GM21367 (cell line): Measurements from ENCODE around the gene ROPN1L.
A peak's percentile ranks its signal among the peaks of the same experiment; 100 is the strongest.

Experiments used
- ATAC-seq: cut with Tn5 transposase; IDR thresholded peaks from one replicate; pipeline ENCODE4 v1.9.1; 2021; ENCODE audit not compliant: unreplicated experiment

Gene ROPN1L

DNA sequence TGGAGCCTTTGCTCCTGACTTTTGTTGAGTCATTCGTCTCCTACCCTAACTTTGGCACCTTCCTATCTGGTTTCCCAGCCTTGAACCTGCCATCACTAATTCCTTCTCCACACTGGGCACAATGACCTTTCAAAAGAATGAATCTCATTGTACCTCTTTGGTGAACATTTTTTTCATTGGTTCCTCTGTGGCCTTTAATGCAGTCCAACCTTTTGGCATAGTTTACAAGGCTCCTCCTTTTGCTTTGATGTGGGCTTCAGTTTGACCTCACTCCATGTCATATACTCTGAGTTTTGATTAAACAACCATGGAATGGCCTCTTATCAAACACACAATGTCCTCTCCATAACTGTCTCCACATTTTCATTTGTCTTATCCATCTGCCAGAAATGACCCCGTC is 14.5 kb upstream of the ROPN1L start:
- ATAC-seq: no peak

GRCh38 chr5:10427978-10428377 is 13.7 kb upstream of the ROPN1L start:
- ATAC-seq: no peak

GRCh38 chr5:10431415-10431814 is 10.3 kb upstream of the ROPN1L start:
- ATAC-seq: no peak

DNA sequence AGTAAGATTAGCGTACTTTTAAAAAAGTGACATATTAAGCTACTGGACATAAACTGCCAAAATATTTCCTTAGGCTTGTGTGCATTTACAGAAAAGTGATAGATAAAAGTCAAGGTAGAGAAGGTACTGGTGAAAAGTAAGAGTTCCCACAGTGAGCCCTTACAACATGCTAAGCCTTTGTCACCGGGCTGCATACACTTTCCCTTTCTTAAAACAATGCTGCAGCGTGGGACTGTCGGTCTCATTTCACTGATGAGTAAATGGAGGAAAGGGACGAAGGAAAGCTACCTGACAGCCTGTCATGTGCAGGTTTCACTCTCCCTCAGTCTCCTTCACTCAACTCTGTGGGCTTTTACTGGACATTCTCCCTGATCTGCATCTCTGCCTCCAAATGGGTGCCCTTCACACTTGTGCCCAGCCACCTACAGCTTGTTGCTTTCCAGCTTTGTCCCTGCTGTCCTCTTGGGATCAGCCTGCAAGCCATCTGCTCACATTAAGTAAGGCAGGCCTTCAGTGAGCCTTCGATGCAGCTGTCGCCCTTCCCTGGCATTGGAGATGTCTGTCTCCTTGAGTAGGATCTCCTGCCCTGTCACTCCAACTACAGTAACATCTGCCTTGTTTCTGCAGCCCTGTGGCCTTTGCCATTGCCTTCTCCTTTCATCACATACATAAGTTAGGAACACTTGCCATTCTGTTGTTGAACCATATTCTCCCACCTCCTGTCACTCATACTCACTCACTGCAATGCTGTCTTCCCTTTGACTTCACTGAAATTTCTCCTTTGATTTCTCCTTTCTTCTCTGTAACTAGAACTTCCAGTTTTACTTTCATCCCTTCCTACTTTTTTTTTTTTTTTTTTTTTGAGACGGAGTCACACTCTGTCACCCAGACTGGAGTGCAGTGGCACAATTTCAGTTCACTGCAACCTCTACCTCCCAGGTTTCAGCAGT is 9.3 kb upstream of the ROPN1L start:
- no peak for ATAC-seq

GRCh38 chr5:10434392-10434791 is 7.3 kb upstream of the ROPN1L start:
- no peak for ATAC-seq

GRCh38 chr5:10438301-10438700 is 3.4 kb upstream of the ROPN1L start:
- no peak for ATAC-seq

GRCh38 chr5:10439692-10440091 is 2.0 kb upstream of the ROPN1L start:
- no peak for ATAC-seq

GRCh38 chr5:10440367-10440990 is 1.2 kb upstream of the ROPN1L start:
- ATAC-seq: no peak

DNA sequence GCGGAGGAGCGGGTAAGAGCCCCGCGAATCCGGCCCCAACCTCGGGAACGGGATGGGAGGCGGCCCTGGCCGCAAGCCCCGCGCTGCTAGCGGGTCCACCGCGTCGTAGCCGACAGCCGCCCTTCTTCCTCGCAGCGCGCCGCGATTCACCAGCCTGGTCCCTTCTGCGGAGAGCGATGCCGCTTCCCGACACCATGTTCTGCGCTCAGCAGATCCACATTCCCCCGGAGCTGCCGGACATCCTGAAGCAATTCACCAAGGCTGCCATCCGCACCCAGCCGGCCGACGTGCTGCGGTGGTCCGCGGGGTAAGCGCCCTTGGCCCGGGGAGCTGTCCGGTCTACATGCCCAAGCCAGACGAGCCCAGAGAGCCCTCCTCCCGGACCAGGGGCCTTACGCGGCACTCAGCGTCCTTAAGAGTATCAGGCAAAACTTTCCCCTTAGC is 335 bp downstream of the ROPN1L start:
- peak; percentile 34 for ATAC-seq

GRCh38 chr5:10442576-10442975 is 897 bp downstream of the ROPN1L start:
- ATAC-seq: no peak

- ATAC-seq: no peak
Observed at GRCh38 chr5:10445352-10445751, 3.7 kb downstream of the ROPN1L start.

GRCh38 chr5:10446490-10446889 is 4.8 kb downstream of the ROPN1L start:
- no peak for ATAC-seq

- ATAC-seq: no peak
Observed at GRCh38 chr5:10447041-10447440, 5.4 kb downstream of the ROPN1L start.

DNA sequence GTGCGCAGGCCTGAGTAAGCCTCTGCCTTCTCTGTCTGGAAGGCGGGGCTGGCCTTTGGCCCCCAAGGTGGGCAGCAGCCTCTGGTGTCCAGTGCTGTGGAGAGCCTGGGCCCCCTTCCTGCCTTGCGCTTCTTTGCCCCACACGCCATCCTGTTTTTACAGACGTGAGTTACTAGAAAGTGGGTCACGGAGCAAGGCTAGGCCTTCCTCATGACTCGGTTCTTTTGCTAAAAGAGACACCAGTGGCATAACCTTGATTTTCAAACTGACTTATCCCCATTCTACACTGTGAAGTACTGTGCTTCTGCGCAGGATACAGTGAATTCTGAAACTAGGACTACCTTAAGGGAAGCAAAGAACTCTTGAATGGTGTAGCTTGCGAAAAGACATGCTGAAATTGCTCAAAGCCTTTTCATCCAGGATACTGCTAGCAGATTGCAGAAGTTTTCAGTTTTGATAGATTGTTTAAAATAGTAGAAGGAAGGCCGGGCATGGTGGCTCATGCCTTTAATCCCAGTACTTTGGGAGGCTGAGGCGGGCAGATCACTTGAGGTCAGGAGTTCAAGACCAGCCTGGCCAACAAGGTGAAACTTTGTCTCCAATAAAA is 7.2 kb downstream of the ROPN1L start:
- no peak for ATAC-seq

GRCh38 chr5:10451137-10451824 is 9.6 kb downstream of the ROPN1L start:
- no peak for ATAC-seq

DNA sequence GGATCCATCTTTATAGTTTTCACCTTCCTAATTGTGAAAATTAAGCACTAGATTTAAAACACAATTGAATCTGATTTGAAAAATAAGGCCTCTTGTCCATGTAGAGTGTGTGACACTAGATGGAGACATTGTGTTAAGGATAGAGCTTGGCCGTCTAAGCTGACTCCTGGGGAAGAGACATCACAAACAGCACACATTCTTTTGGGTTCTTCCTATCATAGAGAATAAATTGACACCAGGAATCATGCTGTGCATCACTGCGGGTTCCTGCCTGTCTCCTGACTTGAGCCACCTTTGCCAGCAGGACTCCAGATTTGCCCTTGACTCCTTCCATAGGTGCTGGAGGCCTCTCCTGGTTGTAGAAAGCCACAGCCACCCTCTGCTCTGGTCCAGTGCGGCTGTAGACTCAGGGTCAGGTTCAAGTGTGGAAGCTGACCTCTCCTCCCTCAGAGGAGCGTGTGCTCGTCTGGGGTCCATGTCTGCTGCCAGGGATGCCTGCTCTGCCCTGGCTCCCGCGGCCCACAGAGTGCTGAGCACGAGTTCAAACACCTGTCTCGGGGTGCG is 11.2 kb downstream of the ROPN1L start:
- peak; percentile 86 for ATAC-seq

DNA sequence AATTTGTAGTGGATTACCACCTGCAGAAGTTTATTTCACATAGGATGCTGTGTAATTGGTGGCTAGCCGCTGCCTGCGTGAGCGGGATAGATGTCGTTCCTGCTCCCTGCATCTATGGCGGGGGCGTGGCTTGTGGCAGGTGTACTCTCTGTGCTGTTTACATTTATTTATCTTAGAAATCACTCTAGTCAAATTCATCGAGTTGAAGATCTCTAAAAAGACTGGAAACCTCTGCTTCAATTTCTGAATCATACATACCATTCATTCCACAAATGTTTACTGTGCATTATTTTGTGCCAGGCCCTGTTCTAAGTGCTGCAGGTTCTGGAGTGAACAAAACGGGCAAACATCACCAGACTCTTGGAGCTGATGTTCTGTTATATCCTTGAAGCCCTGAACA is 11.9 kb downstream of the ROPN1L start:
- ATAC-seq: no peak

- no peak for ATAC-seq
Observed at GRCh38 chr5:10454591-10455276, 13.1 kb downstream of the ROPN1L start.

DNA sequence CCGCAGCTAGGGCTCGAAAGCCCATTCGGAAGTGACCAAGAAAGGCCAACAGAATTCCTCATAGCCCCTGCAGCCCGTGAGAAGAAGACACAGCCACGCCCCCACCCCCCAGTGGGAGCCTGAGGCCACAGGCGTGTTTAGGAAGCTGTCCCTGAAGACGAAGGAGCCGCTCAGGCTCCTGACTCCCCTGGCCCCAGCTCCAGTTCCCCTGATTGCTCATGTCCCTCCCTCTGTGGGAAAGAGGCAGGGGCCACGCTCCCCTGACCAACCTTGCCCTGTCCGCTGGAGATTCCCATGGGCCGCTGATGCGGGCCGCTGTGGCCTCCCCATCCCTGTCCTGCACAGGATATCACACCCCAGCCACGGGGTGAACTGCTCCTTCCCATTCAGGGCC is 13.6 kb downstream of the ROPN1L start:
- ATAC-seq: no peak
